ENCODE results near the gene TOMM20. TPM values are rescaled to one million over a fixed set of nuclear protein-coding genes. Genes with fewer than 3 reads are reported as not detected.
"Not testable (repeated sequence)": the region's sequence is repeated elsewhere in the genome, so short reads cannot be mapped to it uniquely, and the experiment has no call there.

The TOMM20 gene
- total RNA-seq, 1 donor from 2014 or later, result 143 TPM

DNA sequence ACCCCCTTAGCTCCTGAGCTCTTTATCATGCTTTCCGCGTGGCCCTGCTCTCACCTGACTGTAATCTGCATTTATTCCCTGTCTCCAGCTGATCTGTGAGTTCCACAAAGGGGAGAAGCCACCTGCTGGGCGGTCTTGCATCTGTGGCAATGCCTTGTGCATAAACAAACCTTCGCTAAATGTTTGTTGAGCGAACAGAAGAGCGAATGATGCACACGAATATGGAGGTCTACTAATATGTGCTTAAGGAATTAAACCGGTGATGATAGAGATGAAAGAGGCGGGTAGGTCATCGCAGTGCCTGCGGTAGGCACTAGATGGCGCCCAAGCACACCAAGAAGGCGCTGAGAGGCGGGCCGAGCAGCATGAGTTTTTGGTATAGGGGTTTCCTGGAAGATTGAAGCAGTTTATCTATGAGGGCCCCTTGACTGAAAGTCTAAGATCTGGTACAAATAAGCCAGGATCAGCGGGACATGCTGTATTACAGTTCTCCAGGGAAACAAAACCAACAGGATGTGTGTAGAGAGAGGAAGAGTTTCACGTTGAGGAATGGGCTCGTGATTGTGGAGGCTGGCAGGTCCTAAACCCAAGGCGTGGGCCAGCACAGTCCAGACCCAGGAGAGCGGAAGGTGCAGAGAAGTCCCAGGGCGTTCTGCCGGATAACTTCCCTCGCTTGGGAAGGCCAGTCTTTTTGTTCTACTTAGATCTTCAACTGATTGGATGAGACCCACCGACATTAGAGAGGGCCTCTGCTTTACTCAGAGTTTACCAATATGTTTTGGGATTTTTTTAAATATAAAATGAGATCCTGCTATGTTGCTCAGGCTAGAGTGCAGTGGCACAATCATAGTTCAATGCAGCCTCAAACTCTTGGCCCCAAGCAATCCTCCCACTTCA lies 34.7 kb downstream of the TOMM20 start:
- no peaks in the 10 kb centered on the region for H3K79me2 ChIP-seq (ENCODE audit: insufficient read depth, low read length)
- no peaks in the 10 kb centered on the region for H3K9me3 ChIP-seq (ENCODE audit: insufficient read depth, low read depth, low read length)
- no peaks in the 10 kb centered on the region for H4K20me1 ChIP-seq (ENCODE audit: insufficient read depth, low read length)
- H3K9ac ChIP-seq (ENCODE audit: low read length), result peak overlapping the region; percentile 19
- no peaks in the 10 kb centered on the region for H3K36me3 ChIP-seq (ENCODE audit: insufficient read depth, low read length)
- Mint-ChIP-seq H3K36me3 (ENCODE audit: low read depth, unreplicated experiment) (peaks cover 2% of the 10 kb centered on the region), H3K9me3 (ENCODE audit: unreplicated experiment) (no peaks in the 10 kb centered on the region), H3K4me3 (ENCODE audit: unreplicated experiment) (peak overlapping the region; percentile 66), H3K4me1 (ENCODE audit: low read depth, unreplicated experiment) (peaks cover 19% of the 10 kb centered on the region), H3K27me3 (ENCODE audit: low read depth, unreplicated experiment) (no peaks in the 10 kb centered on the region), H3K27ac (ENCODE audit: unreplicated experiment) (peak overlapping the region; percentile 4)
- H2AFZ ChIP-seq (ENCODE audit: low read depth, low read length), result peak overlapping the region; percentile 49
- peaks cover 18% of the 10 kb centered on the region for H3K4me1 ChIP-seq (ENCODE audit: insufficient read depth, low read length)
- DNase-seq (ENCODE audit: low read depth) (no peak), FAIRE-seq (no peak)
- TF ChIP-seq, protein P1, sequence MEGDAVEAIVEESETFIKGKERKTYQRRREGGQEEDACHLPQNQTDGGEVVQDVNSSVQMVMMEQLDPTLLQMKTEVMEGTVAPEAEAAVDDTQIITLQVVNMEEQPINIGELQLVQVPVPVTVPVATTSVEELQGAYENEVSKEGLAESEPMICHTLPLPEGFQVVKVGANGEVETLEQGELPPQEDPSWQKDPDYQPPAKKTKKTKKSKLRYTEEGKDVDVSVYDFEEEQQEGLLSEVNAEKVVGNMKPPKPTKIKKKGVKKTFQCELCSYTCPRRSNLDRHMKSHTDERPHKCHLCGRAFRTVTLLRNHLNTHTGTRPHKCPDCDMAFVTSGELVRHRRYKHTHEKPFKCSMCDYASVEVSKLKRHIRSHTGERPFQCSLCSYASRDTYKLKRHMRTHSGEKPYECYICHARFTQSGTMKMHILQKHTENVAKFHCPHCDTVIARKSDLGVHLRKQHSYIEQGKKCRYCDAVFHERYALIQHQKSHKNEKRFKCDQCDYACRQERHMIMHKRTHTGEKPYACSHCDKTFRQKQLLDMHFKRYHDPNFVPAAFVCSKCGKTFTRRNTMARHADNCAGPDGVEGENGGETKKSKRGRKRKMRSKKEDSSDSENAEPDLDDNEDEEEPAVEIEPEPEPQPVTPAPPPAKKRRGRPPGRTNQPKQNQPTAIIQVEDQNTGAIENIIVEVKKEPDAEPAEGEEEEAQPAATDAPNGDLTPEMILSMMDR (IDR thresholded peaks at IDR 0.05; ENCODE audit: insufficient read depth, low read depth, low read length), result peak; percentile 92
- TF ChIP-seq EZH2 (IDR thresholded peaks at IDR 0.05; ENCODE audit: insufficient read depth, low read length), result no peak
- H3K27me3 ChIP-seq (ENCODE audit: insufficient read depth, low read length), result no peaks in the 10 kb centered on the region
- H3K4me3 ChIP-seq (ENCODE audit: insufficient read depth, low read depth, low read length), result no peak overlapping the region
- H3K27ac ChIP-seq (ENCODE audit: low read depth, low read length), result no peak overlapping the region
- H3K4me2 ChIP-seq (ENCODE audit: low read length), result peak overlapping the region; percentile 63

DNA sequence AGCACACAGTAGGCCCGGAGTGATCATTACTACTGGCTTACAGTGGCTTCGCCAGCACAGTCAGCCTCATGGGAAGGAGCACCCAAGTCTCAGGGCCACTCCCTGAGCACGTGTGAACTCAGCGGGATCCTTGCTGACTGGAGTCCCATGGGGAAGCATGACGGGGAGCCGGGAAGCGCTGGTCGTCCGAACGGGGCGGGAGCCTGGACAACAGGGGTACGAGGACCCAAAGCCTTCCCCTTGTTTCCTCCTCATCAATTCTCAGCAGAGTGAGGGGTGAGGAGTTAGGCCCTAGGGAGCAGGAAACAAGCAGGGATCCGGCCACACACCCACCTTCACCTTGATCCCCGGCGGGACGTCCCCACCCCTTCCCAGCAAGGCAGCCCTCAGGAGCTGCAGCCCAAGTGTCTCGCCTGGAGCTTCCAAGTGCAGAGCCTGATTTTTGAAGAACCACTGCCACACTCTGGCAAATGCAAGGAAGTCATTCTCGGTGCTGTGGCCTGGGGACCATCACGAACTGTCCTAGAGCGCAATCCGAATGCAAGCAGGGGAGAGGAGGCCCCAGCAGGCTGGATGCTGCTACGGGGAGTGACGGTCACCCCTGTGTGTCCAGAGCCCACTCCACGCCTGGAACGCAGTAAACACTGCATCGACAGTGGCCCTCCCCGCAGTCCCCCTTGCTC lies 35.5 kb downstream of the TOMM20 start:
- Histone ChIP-seq H3K27ac (ENCODE audit: low read depth, low read length) (no peak overlapping the region), H3K4me1 (ENCODE audit: insufficient read depth, low read length) (peaks cover 18% of the 10 kb centered on the region), H4K20me1 (ENCODE audit: insufficient read depth, low read length) (no peaks in the 10 kb centered on the region), H3K36me3 (ENCODE audit: insufficient read depth, low read length) (no peaks in the 10 kb centered on the region), H3K79me2 (ENCODE audit: insufficient read depth, low read length) (no peaks in the 10 kb centered on the region), H3K4me3 (ENCODE audit: insufficient read depth, low read depth, low read length) (no peak overlapping the region), H3K9me3 (ENCODE audit: insufficient read depth, low read depth, low read length) (no peaks in the 10 kb centered on the region), H2AFZ (ENCODE audit: low read depth, low read length) (peak overlapping the region; percentile 49), H3K4me2 (ENCODE audit: low read length) (peak overlapping the region; percentile 63), H3K27me3 (ENCODE audit: insufficient read depth, low read length) (no peaks in the 10 kb centered on the region), H3K9ac (ENCODE audit: low read length) (peak overlapping the region; percentile 19)
- Mint-ChIP-seq H3K27ac (ENCODE audit: unreplicated experiment) (peak overlapping the region; percentile 53), H3K27me3 (ENCODE audit: low read depth, unreplicated experiment) (no peaks in the 10 kb centered on the region), H3K36me3 (ENCODE audit: low read depth, unreplicated experiment) (peaks cover 2% of the 10 kb centered on the region), H3K4me3 (ENCODE audit: unreplicated experiment) (no peak overlapping the region), H3K4me1 (ENCODE audit: low read depth, unreplicated experiment) (peaks cover 19% of the 10 kb centered on the region), H3K9me3 (ENCODE audit: unreplicated experiment) (no peaks in the 10 kb centered on the region)
- TF ChIP-seq, protein P1 (IDR thresholded peaks at IDR 0.05; ENCODE audit: insufficient read depth, low read depth, low read length), result no peak
- TF ChIP-seq EZH2 (IDR thresholded peaks at IDR 0.05; ENCODE audit: insufficient read depth, low read length), result no peak
- DNase-seq (ENCODE audit: low read depth) (peak; percentile 53), FAIRE-seq (no peak)

DNA sequence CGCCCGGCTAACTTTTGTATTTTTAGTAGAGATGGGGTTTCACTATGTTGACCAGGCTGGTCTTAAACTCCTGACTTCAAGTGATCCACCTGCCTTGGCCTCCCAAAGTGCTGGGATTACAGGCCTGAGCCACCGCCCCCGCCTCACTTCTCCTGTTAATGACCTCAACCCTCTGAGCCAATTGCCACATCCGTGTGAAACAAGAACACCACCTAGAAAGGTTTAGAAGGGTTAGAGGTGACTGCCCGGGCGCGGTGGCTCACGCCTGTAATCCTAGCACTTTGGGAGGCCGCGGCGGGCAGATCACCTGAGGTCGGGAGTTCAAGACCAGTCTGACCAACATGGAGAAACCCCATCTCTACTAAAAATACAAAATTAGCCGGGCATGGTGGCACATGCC lies 36.2 kb downstream of the TOMM20 start:
- not testable (repeated sequence) for H3K27ac Mint-ChIP-seq (ENCODE audit: unreplicated experiment); H3K9ac ChIP-seq (ENCODE audit: low read length); H3K9me3 ChIP-seq (ENCODE audit: insufficient read depth, low read depth, low read length); H3K4me3 ChIP-seq (ENCODE audit: insufficient read depth, low read depth, low read length); H3K27ac ChIP-seq (ENCODE audit: low read depth, low read length); H3K36me3 Mint-ChIP-seq (ENCODE audit: low read depth, unreplicated experiment); DNase-seq (ENCODE audit: low read depth); H3K79me2 ChIP-seq (ENCODE audit: insufficient read depth, low read length); FAIRE-seq; H3K9me3 Mint-ChIP-seq (ENCODE audit: unreplicated experiment); H3K36me3 ChIP-seq (ENCODE audit: insufficient read depth, low read length); H3K27me3 ChIP-seq (ENCODE audit: insufficient read depth, low read length); H3K4me2 ChIP-seq (ENCODE audit: low read length); H2AFZ ChIP-seq (ENCODE audit: low read depth, low read length); H4K20me1 ChIP-seq (ENCODE audit: insufficient read depth, low read length); H3K4me3 Mint-ChIP-seq (ENCODE audit: unreplicated experiment); H3K27me3 Mint-ChIP-seq (ENCODE audit: low read depth, unreplicated experiment)
- peaks cover 19% of the 10 kb centered on the region for H3K4me1 Mint-ChIP-seq (ENCODE audit: low read depth, unreplicated experiment)
- peaks cover 18% of the 10 kb centered on the region for H3K4me1 ChIP-seq (ENCODE audit: insufficient read depth, low read length)

DNA sequence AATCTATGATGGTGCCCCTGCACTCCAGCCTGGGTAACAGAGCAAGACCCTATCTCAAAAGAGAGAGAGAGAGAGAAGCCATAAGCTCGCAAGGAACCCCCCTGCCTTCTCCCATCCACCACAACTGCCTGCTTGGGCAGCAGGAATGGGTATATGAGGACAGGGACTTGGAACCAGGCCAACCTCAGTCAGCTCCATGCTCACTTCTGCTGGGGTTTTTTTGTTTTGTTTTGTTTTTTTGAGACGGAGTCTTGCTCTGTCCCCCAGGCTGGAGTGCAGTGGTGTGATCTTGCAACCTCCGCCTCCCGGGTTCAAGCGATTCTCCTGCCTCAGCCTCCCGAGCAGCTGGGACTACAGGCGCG lies 36.6 kb downstream of the TOMM20 start:
- not testable (repeated sequence) for H3K9me3 Mint-ChIP-seq (ENCODE audit: unreplicated experiment); DNase-seq (ENCODE audit: low read depth); H3K36me3 ChIP-seq (ENCODE audit: insufficient read depth, low read length); H3K36me3 Mint-ChIP-seq (ENCODE audit: low read depth, unreplicated experiment); H3K27me3 ChIP-seq (ENCODE audit: insufficient read depth, low read length); H2AFZ ChIP-seq (ENCODE audit: low read depth, low read length); H3K4me3 Mint-ChIP-seq (ENCODE audit: unreplicated experiment); FAIRE-seq; H3K4me2 ChIP-seq (ENCODE audit: low read length); H4K20me1 ChIP-seq (ENCODE audit: insufficient read depth, low read length); H3K79me2 ChIP-seq (ENCODE audit: insufficient read depth, low read length); H3K9ac ChIP-seq (ENCODE audit: low read length); H3K9me3 ChIP-seq (ENCODE audit: insufficient read depth, low read depth, low read length); H3K4me3 ChIP-seq (ENCODE audit: insufficient read depth, low read depth, low read length); H3K27ac ChIP-seq (ENCODE audit: low read depth, low read length); H3K27ac Mint-ChIP-seq (ENCODE audit: unreplicated experiment); H3K27me3 Mint-ChIP-seq (ENCODE audit: low read depth, unreplicated experiment)
- H3K4me1 Mint-ChIP-seq (ENCODE audit: low read depth, unreplicated experiment), result peaks cover 19% of the 10 kb centered on the region
- H3K4me1 ChIP-seq (ENCODE audit: insufficient read depth, low read length), result peaks cover 18% of the 10 kb centered on the region
